ENCODE data around the gene PTPRN2.
"Not testable (repeated sequence)": the region's sequence is repeated elsewhere in the genome, so short reads cannot be mapped to it uniquely, and the experiment has no call there.

PTPRN2 gene

GRCh38 chr7:157916946-157917640, 670.5 kb downstream of the PTPRN2 start:
- in situ Hi-C loops (cut with MboI; ENCODE audit: low pct_unique_long_range_greater_than_20kb, low sequenced_read_pairs, unreplicated experiment): no loop called here

DNA sequence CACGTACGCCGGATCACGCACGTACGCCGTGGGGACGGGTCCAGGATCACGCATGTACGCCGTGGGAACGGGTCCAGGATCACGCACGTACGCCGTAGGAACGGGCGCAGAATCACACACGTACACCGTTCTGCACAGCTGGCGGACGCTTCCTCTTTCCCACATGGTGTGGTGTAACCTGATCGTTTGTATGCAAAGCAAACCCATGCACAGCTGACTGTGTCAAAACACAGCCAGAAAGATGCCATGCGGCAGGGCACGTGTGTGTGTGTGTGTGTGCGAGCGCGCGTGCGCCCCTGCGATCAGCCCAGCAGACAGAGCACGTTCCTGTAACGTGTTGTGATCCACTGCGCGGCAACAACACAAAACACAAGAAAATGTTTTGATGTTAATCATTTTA, 677.2 kb downstream of the PTPRN2 start:
- in situ Hi-C loops (cut with MboI; ENCODE audit: low pct_unique_long_range_greater_than_20kb, low sequenced_read_pairs, unreplicated experiment): no loop called here
- no peak for DNase-seq (ENCODE audit: low spot score)
- TF ChIP-seq, protein P1, sequence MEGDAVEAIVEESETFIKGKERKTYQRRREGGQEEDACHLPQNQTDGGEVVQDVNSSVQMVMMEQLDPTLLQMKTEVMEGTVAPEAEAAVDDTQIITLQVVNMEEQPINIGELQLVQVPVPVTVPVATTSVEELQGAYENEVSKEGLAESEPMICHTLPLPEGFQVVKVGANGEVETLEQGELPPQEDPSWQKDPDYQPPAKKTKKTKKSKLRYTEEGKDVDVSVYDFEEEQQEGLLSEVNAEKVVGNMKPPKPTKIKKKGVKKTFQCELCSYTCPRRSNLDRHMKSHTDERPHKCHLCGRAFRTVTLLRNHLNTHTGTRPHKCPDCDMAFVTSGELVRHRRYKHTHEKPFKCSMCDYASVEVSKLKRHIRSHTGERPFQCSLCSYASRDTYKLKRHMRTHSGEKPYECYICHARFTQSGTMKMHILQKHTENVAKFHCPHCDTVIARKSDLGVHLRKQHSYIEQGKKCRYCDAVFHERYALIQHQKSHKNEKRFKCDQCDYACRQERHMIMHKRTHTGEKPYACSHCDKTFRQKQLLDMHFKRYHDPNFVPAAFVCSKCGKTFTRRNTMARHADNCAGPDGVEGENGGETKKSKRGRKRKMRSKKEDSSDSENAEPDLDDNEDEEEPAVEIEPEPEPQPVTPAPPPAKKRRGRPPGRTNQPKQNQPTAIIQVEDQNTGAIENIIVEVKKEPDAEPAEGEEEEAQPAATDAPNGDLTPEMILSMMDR (IDR thresholded peaks at IDR 0.05; ENCODE audit: extremely low read depth, insufficient read depth, missing control alignments): no peak

More at GRCh38 chr7:157916946-157917640, 670.5 kb downstream of the PTPRN2 start:
- no peak for DNase-seq (ENCODE audit: low spot score)
- TF ChIP-seq, protein P1 (IDR thresholded peaks at IDR 0.05; ENCODE audit: extremely low read depth, insufficient read depth, missing control alignments): no peak

DNA sequence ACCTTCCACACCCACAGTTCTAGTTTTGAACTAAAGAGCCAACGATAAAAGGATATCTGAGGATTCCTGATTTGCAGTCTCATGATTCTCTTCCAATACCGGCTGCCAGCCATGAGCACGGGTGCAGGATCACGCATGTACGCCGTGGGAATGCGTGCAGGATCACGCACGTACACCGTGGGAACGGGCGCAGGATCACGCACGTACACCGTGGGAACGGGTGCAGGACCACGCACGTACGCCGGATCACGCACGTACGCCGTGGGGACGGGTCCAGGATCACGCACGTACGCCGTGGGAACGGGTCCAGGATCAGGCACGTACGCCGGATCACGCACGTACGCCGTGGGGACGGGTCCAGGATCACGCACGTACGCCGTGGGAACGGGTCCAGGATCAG, 677.6 kb downstream of the PTPRN2 start:
- in situ Hi-C loops (cut with MboI; ENCODE audit: low pct_unique_long_range_greater_than_20kb, low sequenced_read_pairs, unreplicated experiment); DNase-seq (ENCODE audit: low spot score): not testable (repeated sequence)

- in situ Hi-C loops (cut with MboI; ENCODE audit: low pct_unique_long_range_greater_than_20kb, low sequenced_read_pairs, unreplicated experiment): no loop called here
- TF ChIP-seq, protein P1 (IDR thresholded peaks at IDR 0.05; ENCODE audit: extremely low read depth, insufficient read depth, missing control alignments): no peak
- DNase-seq (ENCODE audit: low spot score): no peak
These were observed 678.3 kb downstream of the PTPRN2 start for GRCh38 chr7:157909370-157909769.

GRCh38 chr7:157908006-157908782, 679.4 kb downstream of the PTPRN2 start:
- TF ChIP-seq, protein P1 (IDR thresholded peaks at IDR 0.05; ENCODE audit: extremely low read depth, insufficient read depth, missing control alignments): no peak
- DNase-seq (ENCODE audit: low spot score): no peak
- in situ Hi-C loops (cut with MboI; ENCODE audit: low pct_unique_long_range_greater_than_20kb, low sequenced_read_pairs, unreplicated experiment): no loop called here

- in situ Hi-C loops (cut with MboI; ENCODE audit: low pct_unique_long_range_greater_than_20kb, low sequenced_read_pairs, unreplicated experiment): no loop called here
- TF ChIP-seq, protein P1 (IDR thresholded peaks at IDR 0.05; ENCODE audit: extremely low read depth, insufficient read depth, missing control alignments): no peak
- DNase-seq (ENCODE audit: low spot score): no peak
These were observed 680.5 kb downstream of the PTPRN2 start for GRCh38 chr7:157907091-157907490.

DNA sequence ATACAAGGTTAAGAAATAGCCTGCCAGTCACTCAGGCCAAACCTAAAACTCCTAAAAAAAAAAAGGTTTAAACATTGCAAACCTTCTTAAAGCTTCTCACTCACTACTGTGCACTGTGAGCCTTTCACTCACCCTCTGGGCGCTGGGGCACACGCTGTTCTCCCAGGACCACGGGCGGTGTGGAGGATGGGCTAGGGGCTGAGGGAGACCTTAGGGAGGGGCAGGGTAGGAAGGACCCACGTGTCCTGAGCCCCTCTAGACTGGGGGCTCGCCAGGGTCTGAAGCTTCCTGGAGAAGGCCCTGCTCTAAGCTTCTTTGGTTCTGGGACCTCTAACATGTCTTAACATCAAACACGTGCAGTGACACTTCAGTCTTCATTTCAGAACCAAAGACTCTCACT, 681.0 kb downstream of the PTPRN2 start:
- TF ChIP-seq, protein P1 (IDR thresholded peaks at IDR 0.05; ENCODE audit: extremely low read depth, insufficient read depth, missing control alignments): no peak
- in situ Hi-C loops (cut with MboI; ENCODE audit: low pct_unique_long_range_greater_than_20kb, low sequenced_read_pairs, unreplicated experiment): no loop called here
- no peak for DNase-seq (ENCODE audit: low spot score)
